HG03060 (cell line): ENCODE results near the gene DBH.
"Not testable (repeated sequence)": the region's sequence is repeated elsewhere in the genome, so short reads cannot be mapped to it uniquely, and the experiment has no call there.

ENCODE experiments used
- ATAC-seq: cut with Tn5 transposase; IDR thresholded peaks from one replicate; pipeline ENCODE4 v1.9.1; 2021; ENCODE audit warnings: low read depth, moderate number of reproducible peaks; ENCODE audit not compliant: unreplicated experiment

DBH gene

DNA sequence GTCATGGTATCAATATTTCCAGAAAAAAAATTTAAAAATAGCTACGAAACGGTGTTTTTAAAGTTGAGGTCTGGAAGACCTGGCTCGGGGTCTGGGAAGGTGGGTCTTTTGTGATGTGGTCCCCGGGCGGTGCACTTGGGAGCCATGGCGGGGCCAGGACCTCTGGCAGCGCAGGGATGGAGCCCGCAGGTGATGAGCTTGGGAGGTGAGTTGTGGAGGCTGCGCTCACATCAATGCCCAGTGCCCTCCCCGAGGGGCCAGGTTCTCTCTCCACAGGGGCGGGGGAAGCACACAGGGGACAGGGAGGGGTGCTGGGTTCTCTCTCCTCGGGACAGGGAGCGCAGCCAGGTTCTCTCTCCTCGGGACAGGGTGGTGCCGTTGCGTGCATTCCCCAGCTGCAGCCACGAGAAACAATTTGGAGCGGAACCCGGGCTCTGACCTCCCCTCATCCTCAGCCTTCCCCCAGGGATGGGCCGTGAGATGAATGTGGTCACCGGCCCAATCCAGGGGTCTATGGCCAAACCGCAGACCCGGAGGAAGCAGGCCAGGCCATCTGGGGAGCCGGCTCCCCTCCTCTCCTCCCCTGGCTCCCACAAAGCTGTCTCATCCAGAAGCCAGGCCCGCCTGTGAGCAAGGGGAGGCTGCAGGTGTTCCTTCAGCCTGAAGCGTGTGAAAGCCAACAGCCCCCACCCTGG, 25.8 kb downstream of the DBH start:
- no peak for ATAC-seq

DNA sequence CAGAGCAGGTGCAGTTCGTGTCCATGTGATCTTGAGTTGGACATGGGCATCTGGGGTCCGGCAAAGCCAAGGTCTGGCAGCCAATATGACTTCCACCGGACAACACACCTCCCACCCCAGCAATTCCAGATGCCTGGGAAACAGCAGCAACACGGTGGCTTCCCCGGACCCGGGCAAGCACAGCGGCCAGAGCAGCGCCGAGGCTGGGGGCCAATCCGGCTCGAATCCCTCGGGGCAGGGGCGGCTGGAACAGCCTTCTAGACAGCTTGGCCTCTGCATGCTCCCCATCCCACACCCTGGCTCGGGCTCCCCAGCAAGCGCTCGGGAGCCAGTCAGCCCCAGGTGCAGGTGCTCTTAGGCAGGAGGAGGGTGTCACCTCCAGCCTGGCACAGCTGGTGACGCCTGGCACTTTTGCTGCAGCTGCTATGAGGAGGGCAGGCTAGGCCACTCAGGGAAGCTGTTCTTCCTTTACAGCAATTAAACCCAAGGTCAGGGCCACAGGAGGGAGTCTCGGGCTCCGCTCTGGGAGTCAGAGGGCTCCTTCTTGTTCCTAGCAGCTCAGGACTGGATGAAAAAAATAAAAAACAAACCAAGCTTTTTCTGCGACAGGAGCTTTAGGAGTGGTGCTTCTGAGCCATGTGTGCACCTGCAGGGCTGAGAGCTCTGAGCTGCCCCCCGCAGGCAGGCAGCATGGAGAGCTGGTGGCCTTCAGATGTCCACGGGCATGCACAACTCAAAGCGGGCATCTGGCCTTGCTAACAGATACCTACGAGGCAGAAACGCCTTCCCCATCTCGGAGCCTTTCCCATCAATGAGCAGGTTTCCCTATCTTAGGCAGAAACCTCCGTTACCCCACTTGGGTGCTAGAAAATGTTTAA, 28.2 kb downstream of the DBH start:
- no peak for ATAC-seq

- ATAC-seq, result no peak
These were observed 28.9 kb downstream of the DBH start for GRCh38 chr9:133665096-133665495.

DNA sequence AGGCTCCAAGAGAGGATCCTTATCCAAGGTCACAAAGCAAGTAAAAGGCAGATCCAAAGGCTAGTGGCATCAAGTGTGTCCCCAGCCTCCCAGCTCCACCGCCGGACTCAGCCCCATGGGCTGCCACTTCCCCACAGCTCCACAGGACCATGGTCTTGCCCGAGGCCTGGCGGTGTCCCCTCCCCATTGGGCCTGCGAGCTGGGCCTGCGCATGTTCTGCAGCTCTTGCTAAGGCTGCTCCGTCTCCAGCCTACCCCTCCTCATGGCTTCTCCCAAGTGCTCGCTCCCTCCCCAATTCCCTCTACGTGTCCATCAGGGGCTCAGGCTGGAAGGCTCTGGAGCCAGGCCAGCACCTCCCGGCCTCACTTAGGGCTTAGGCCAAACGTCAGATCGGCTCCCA, 29.4 kb downstream of the DBH start:
- no peak for ATAC-seq

DNA sequence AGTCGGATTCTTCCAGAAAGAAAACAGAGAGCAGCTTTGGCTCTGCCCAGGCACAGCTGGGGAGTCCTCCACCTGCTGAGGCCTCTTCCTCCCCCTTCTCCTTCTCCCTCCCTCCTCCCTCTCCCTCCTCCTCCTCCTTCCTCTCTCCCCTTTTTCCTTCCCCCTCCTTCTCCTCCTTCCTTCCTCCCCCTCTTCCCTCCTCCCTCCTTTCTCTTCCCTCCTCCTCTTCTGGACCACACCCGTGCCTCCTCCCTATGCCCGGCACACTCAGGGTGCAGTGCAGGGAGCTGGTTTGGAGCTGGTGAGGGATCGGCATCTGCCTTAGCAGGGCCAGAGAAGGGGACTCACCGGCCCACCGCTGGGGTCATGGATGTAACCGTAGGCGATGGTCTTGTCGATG, 30.2 kb downstream of the DBH start:
- no peak for ATAC-seq

GRCh38 chr9:133666845-133667244, 30.7 kb downstream of the DBH start:
- no peak for ATAC-seq

- no peak for ATAC-seq
These were observed 31.7 kb downstream of the DBH start for GRCh38 chr9:133667759-133668450.

DNA sequence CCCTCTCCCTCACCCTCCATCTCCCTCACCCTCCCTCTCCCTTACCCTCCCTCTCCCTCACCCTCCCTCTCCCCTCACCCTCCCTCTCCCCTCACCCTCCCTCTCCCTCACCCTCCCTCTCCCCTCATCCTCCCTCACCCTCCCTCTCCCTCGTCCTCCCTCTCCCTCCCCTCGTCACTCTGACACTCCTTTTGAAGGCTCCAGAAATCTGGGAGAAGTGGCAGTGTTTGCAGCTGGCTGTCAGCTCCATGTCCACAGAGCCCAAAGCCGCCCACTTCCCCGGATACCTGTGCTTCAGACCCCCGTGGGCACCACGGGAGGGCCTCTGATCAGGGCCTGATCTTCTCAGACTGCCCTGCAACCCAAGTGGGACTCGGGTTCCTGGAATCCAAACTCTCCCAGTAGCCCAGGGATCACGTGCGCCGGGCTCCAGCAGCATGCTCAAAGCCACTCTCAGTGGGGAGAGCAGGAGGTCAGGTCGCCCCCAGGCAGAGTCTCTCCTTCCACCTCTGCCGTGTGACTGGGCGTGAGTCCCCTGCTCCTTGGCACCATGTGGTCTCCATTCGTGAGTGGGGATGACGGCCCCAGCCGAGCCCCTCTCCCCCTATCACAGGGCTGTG, 33.1 kb downstream of the DBH start:
- ATAC-seq, result no peak

DNA sequence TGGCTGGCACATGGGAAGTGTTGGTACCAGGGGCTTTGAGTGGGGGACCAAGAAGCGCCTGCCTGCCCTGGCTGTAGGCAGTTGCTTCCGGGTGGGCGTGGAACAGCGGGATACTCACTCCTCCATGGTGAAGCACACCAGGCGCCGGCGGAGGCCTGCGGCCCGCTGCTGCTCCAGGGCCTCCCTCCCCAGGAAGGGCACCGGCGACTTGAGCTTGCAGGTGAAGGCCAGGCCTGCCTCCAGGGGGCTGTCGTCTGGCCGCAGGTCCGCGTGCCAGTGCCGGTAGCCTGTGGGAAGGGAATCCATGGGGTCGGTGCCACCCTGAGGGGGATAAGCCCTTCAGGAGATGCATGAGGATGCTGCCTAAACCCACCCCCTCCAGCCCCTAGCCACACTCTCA, 34.3 kb downstream of the DBH start:
- ATAC-seq, result no peak

- no peak for ATAC-seq
These were observed 35.2 kb downstream of the DBH start for GRCh38 chr9:133671371-133671770.

DNA sequence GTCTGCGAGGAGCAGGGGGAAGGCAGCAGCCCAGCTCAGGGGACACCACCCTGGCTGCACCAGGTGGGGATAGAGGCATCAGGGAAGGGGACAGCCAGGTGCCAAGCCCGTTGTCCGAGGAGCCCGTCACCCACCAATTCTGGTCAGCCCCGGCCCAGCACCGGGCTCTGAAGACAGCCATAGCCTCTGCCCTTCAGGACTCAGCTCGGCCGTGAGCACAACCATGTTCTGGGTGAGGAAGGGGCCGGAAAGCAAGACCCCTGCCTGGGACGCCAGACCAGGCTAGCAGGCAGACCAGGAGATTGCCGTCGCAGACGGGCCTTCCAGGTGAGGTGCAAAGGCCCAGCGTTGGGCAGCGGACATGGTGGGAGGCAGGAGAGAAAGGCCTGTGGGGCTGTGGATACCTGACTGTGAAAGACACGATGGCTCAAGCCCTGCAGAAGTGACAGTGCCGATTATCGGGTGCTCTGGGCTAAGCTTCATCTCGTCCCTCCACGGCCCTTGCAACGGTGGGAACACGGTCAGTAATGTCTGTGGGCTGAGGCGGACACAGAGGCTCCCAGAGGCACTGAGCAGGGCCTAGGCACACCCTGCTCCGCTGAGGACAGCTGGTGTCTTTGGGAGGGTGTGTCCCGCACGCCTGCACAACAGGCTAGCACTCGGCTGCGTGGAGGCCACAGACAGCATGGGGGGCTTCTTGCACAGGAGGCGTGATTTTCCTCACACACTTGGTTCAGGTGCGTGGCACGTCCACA, 36.5 kb downstream of the DBH start:
- ATAC-seq, result no peak

DNA sequence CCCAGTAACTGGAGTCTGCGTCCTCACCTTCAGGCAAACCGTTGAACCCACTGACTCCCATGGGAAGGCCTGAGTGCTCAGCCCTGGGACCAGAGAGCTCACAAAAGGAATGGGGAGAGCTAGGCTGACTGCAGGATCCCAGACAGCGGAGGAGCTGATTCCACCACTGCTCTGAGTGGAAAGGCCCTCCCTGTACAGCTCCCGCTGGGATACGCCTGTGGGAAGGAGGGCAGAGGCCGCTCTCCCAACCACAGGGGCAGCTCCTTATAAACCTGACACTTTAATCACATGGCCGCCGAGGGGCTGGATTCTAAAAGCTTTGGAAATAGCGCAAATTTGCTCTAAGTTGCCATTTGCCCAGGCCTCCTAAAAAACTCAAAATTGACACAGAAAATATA, 37.1 kb downstream of the DBH start:
- ATAC-seq, result no peak

DNA sequence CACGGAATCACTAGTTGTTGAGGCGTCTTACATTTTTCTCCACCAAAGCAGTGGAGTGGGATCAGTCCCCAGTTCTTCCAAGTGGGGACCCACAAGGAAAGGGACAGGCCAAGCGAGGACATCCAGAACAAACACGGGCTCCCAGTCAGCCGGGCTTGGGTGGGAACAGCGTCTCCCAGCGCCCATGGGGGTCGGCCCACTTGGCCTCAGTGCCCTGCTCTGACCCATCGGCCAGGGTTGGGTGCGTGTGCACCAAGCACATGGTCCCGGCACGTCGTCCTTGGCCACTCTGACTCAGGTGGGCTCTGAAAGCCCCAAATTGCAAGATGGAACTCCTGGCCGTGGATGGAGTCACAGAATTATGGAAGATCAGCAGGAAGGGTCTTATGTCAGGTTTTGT, 37.9 kb downstream of the DBH start:
- no peak for ATAC-seq

- not testable (repeated sequence) for ATAC-seq
These were observed 39.6 kb downstream of the DBH start for GRCh38 chr9:133675796-133676195.

DNA sequence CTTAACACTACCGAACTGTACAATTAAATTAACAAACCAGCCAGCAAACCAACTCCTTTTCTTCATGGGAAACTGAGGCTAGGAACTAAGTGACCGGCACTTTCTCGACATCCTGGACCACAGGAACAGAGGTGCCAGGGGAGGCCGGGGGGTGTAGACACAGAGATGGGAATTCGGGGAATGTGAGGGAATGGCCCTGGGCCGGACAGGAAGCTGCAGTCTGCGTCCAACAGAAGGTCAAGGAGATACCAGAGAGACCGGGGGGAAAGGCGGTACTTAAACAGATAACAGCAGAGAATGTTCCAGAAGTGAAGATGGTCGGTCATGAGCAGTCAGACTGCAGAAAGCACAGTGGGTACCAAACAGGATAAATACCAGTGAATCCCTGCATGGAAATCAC, 40.3 kb downstream of the DBH start:
- ATAC-seq, result no peak

DNA sequence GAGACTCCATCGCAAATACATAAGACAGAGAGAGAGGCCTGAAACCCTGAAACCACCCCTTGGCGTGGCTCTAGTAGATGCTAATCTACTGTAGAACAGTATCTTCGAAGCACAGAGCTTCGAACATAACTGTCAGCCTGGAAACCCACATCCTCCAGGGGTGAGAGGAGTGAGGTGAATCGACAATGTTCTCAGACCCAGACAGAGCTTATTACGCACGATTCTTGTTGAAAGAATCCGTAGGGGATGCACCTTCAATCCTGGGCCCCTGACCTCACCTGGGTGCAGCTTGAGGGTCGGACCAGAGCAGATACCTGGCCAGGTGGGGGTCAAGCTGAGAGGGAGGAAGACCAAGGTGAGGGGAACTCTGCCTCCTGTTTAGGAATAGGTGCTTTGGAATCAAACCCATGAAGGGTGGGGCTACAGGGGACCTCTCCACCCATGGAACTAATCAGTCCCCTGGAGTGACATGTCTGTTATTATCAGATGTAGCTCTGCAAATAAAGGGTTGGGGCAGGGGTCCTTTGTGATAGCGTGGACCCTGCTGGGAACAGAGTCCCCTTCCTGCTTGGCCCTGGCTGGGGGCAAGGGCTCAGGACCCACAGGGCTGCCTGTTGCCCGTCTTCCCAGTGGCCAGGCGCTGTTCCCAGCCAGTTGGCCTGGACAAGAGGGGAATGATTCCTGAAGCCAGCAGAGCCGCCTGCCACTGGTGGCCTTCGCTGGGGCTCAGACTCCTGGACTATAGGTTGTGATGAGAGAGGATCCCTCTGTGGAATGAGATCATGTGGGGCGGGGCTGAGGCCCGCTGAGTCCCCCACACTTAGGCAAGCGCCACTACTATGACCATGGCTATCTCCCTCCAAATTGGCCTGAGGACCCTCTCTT, 41.2 kb downstream of the DBH start:
- no peak for ATAC-seq

DNA sequence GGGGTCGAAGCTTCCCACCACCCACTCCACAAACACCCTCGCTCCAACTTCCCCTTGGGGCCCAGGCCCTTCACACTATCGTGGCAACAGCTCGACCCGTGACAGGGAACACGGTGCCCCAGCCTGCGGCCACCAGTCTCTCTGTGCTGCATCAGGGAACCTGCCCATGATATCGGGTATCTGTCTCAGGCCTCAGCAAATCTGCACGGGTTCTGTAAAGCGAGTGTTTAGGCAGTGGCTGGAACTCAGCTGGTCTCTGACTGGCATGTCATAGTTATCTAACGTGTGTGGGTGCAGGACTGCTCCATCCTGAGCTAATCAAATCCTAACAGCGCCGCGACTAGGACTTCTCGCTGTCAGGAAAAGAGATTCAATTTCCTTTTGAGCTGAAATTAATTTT, 42.9 kb downstream of the DBH start:
- no peak for ATAC-seq

- no peak for ATAC-seq
These were observed 43.4 kb downstream of the DBH start for GRCh38 chr9:133679466-133680061.
